Liver (tissue), 9 donors: ENCODE measurements around the gene PIEZO2. TPM values are rescaled to one million over a fixed set of nuclear protein-coding genes. Genes with fewer than 3 reads are reported as not detected.

ENCODE experiments used
- DNase-seq: peaks from one replicate; pipeline ENCODE4 v3.0.0-alpha.2; 2017; ENCODE audit warnings: low spot score
- H3K27ac ChIP-seq, 2 donors: one replicate each; pipeline ENCODE4 v1.7.0; 2013; ENCODE audit warnings: inconsistent platforms in 2 of 2, low read length in 2 of 2, control low read depth in 1 of 2, low read depth in 1 of 2, mild to moderate bottlenecking in 1 of 2
- H3K27me3 ChIP-seq, 4 donors: one replicate each; pipeline versions ENCODE4 v1.6.1 to v1.7.0; 2013; ENCODE audit warnings: low read length in 3 of 4, inconsistent platforms in 1 of 4, mild to moderate bottlenecking in 1 of 4, moderate library complexity in 1 of 4; ENCODE audit not compliant: control insufficient read depth in 4 of 4, insufficient read depth in 4 of 4
- H3K36me3 ChIP-seq, 4 donors: one replicate each; pipeline versions ENCODE4 v1.6.1 to v1.7.0; 2013; ENCODE audit warnings: low read length in 3 of 4, mild to moderate bottlenecking in 3 of 4, low read depth in 1 of 4, moderate library complexity in 1 of 4; ENCODE audit not compliant: control insufficient read depth in 4 of 4, insufficient read depth in 3 of 4
- H3K4me1 ChIP-seq, 4 donors: one replicate each; pipeline versions ENCODE4 v1.6.1 to v1.7.0; 2013; ENCODE audit warnings: low read length in 3 of 4, mild to moderate bottlenecking in 3 of 4, moderate library complexity in 1 of 4; ENCODE audit not compliant: control insufficient read depth in 4 of 4, insufficient read depth in 4 of 4
- H3K4me3 ChIP-seq, 3 donors: one replicate each; pipeline versions ENCODE4 v1.6.1 to v1.7.0; 2013; ENCODE audit warnings: low read length in 3 of 3, control low read depth in 1 of 3, low read depth in 1 of 3, mild to moderate bottlenecking in 1 of 3
- H3K9ac ChIP-seq, 2 donors: one replicate each; pipeline ENCODE4 v1.7.0; 2013; ENCODE audit warnings: low read length in 2 of 2, mild to moderate bottlenecking in 2 of 2, moderate library complexity in 2 of 2, control low read depth in 1 of 2, low read depth in 1 of 2
- H3K9me3 ChIP-seq, 4 donors: one replicate each; pipeline versions ENCODE4 v1.6.1 to v1.7.0; 2013; ENCODE audit warnings: low read length in 3 of 4; ENCODE audit not compliant: control insufficient read depth in 4 of 4
- EGR1 ChIP-seq, 2 donors: IDR thresholded peaks; 2 replicates each; pipeline ENCODE4 v1.6.1; 2016 to 2018; ENCODE audit warnings: antibody characterized with exemption in 2 of 2, low read depth in 2 of 2
- HNF4A ChIP-seq, 2 donors: conservative IDR thresholded peaks; 2 replicates each; pipeline ENCODE4 v1.6.1; 2016; ENCODE audit warnings: antibody characterized with exemption in 2 of 2, mild to moderate bottlenecking in 2 of 2
- HNF4G ChIP-seq: IDR thresholded peaks from 2 replicates; pipeline ENCODE4 v1.6.1; 2016; ENCODE audit warnings: antibody characterized with exemption
- JUND ChIP-seq, 2 donors: IDR thresholded peaks; 2 replicates each; pipeline ENCODE4 v1.6.1; 2016; ENCODE audit warnings: antibody characterized with exemption in 2 of 2
- NR2F2 ChIP-seq: IDR thresholded peaks from 2 replicates; pipeline ENCODE4 v1.6.1; 2016; ENCODE audit warnings: antibody characterized with exemption
- RAD21 ChIP-seq, 2 donors: IDR thresholded peaks; 2 replicates each; pipeline ENCODE4 v1.6.1; 2016; ENCODE audit warnings: antibody characterized with exemption in 2 of 2, mild to moderate bottlenecking in 2 of 2
- RXRA ChIP-seq, 2 donors: IDR thresholded peaks; 2 replicates each; pipeline ENCODE4 v1.6.1; 2017 to 2018; ENCODE audit warnings: antibody characterized with exemption in 2 of 2, mild to moderate bottlenecking in 1 of 2
- TAF1 ChIP-seq: conservative IDR thresholded peaks from 2 replicates; pipeline ENCODE4 v1.6.1; 2016; ENCODE audit warnings: antibody characterized with exemption, mild to moderate bottlenecking
- WGBS: extraction: QIAGEN DNeasy Blood & Tissue Kit; methylation state at CpG from one replicate; pipeline ENCODE4 v1.1.7; 2013; 5-methylcytosine and 5-hydroxymethylcytosine counted together
- polyA plus RNA-seq, 2 donors: library from polyadenylated mRNA; stranded (reverse) in 1 of 2; unstranded in 1 of 2; fragments of 200-250 nt in 1 of 2; fragments of >200 nt in 1 of 2; fragmentation: Nextera tagmentation in 1 of 2; extraction: Ambion mirVana in 1 of 2; gene quantifications; one replicate each; pipeline versions ENCODE4 v1.2.1 to v1.2.3, GENCODE V29; 2013 to 2015
- total RNA-seq, 2 donors: library from RNA; depleted of rRNA; stranded (reverse); fragments of >200 nt; gene quantifications; one replicate each; pipeline ENCODE4 v1.2.3, GENCODE V29; 2014
- TF ChIP-seq, protein P1 (sequence below): IDR thresholded peaks from 2 replicates; pipeline ENCODE4 v1.6.1; 2016; ENCODE audit warnings: antibody characterized with exemption
- TF ChIP-seq, protein P2 (sequence below): IDR thresholded peaks from 2 replicates; pipeline ENCODE4 v1.6.1; 2016; ENCODE audit warnings: antibody characterized with exemption
- TF ChIP-seq, protein P3 (sequence below): IDR thresholded peaks from 2 replicates; pipeline ENCODE4 v1.6.1; 2016; ENCODE audit warnings: antibody characterized with exemption
- TF ChIP-seq, protein P4 (sequence below): fragments of 150-350 bp; IDR thresholded peaks from 2 replicates; pipeline ENCODE4 v1.5.1; 2017; ENCODE audit warnings: improper control_type of control experiment, low read depth, low read length; ENCODE audit not compliant: missing input control
- donor health status: healthy.
- donor health status: healthy.
- donor health status: healthy.
- donor health status: healthy.
- donor health status: healthy.

The PIEZO2 gene
- total and polyA plus RNA-seq, 4 donors, result 1.1 to 12.3 (median 4.8) TPM

DNA sequence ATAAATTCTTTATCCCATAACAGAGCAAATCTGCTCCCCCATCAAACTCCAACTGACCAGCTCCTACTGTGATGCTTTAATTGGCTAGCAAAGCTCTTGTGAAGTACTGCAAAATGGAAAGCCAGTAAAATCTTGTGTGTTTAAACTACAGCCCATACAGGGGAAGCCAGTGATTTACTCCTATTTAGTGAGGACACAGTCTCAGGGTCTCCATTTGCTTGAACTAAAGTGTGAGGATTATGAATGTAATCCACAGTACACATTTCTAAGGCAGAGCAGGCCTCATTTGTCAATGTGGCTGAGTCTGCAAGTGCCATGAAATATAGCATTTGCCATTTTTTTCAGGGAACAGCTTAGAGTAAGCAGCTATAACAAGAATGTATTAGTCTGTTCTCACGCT, 259.3 kb downstream of the PIEZO2 start:
- no peak for DNase-seq

DNA sequence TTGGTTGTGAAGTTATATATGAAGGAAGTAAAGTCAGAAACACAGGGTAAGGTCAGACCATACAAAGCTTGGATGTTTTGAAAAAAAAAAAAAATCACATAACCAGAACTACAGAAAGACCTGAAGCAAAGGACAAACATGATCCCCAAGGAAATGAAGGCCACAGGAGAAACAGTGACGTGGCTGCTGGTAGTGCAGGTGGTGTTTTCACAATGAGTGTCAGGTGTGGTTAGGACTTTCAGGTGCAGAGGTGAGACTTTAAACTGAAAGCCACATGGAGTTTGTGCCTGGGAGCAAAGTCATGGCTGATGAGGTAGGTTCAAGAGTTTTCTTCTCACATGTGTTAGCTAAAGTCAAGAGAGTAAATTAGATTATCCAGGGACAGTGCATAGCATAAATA, 270.7 kb downstream of the PIEZO2 start:
- no peak overlapping the region for H3K4me3 ChIP-seq
- H3K4me1 ChIP-seq, result no peaks in the 10 kb centered on the region
- TF ChIP-seq RAD21 (IDR thresholded peaks at IDR 0.05), result no peak
- no peaks in the 10 kb centered on the region for H3K27me3 ChIP-seq
- WGBS, result 92% methylated on average over 1 of the region's 1 CpG
- no peaks in the 10 kb centered on the region for H3K9me3 ChIP-seq
- no peaks in the 10 kb centered on the region for H3K36me3 ChIP-seq
- no peak overlapping the region for H3K9ac ChIP-seq
- no peak overlapping the region for H3K27ac ChIP-seq
- no peak for DNase-seq

More for the DNA sequence above, 259.3 kb downstream of the PIEZO2 start:
- Histone ChIP-seq H3K9me3 (no peaks in the 10 kb centered on the region), H3K9ac (no peak overlapping the region), H3K4me3 (no peak overlapping the region), H3K27ac (no peak overlapping the region), H3K27me3 (no peaks in the 10 kb centered on the region), H3K36me3 (no peaks in the 10 kb centered on the region), H3K4me1 (no peaks in the 10 kb centered on the region)
- 97% methylated on average over 1 of the region's 1 CpG for WGBS
- TF ChIP-seq HNF4A (conservative IDR thresholded peaks at IDR 0.05) (no peak), HNF4G (no peak), JUND (IDR thresholded peaks at IDR 0.05) (no peak), RAD21 (IDR thresholded peaks at IDR 0.05) (no peak), NR2F2 (no peak), TAF1 (no peak)
- TF ChIP-seq, protein P1, sequence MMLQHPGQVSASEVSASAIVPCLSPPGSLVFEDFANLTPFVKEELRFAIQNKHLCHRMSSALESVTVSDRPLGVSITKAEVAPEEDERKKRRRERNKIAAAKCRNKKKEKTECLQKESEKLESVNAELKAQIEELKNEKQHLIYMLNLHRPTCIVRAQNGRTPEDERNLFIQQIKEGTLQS, result no peak
- TF ChIP-seq, protein P2, sequence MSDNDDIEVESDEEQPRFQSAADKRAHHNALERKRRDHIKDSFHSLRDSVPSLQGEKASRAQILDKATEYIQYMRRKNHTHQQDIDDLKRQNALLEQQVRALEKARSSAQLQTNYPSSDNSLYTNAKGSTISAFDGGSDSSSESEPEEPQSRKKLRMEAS, result no peak
- TF ChIP-seq, protein P3, sequence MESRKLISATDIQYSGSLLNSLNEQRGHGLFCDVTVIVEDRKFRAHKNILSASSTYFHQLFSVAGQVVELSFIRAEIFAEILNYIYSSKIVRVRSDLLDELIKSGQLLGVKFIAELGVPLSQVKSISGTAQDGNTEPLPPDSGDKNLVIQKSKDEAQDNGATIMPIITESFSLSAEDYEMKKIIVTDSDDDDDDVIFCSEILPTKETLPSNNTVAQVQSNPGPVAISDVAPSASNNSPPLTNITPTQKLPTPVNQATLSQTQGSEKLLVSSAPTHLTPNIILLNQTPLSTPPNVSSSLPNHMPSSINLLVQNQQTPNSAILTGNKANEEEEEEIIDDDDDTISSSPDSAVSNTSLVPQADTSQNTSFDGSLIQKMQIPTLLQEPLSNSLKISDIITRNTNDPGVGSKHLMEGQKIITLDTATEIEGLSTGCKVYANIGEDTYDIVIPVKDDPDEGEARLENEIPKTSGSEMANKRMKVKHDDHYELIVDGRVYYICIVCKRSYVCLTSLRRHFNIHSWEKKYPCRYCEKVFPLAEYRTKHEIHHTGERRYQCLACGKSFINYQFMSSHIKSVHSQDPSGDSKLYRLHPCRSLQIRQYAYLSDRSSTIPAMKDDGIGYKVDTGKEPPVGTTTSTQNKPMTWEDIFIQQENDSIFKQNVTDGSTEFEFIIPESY, result no peak

DNA sequence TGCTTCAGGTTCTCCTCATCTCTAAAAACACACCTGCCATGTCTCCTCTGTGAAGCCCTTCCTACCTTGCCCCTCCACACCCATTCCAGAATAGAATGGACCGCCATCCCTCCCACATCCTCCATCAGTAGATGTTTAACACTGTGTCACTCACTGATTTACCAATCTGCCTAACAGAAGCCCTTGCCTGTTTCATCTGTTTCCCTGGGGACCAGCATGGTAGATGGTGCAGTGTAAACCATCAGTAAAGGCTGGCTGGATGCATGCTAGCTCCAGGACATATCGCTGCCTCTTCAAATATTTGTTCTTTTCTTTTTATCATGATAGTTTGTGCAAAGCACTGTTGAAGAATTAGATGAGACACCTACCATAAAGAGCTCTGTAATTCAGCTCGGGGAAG, 271.4 kb downstream of the PIEZO2 start:
- Histone ChIP-seq H3K9me3 (no peaks in the 10 kb centered on the region), H3K27ac (no peak overlapping the region), H3K4me3 (no peak overlapping the region), H3K27me3 (no peaks in the 10 kb centered on the region), H3K4me1 (no peaks in the 10 kb centered on the region), H3K36me3 (no peaks in the 10 kb centered on the region), H3K9ac (no peak overlapping the region)
- DNase-seq, result no peak
- TF ChIP-seq NR2F2 (no peak), HNF4A (conservative IDR thresholded peaks at IDR 0.05) (no peak), HNF4G (no peak), EGR1 (IDR thresholded peaks at IDR 0.05; ENCODE audit: low read depth in 2 of 2) (no peak), RXRA (IDR thresholded peaks at IDR 0.05) (no peak)
- TF ChIP-seq, protein P4, sequence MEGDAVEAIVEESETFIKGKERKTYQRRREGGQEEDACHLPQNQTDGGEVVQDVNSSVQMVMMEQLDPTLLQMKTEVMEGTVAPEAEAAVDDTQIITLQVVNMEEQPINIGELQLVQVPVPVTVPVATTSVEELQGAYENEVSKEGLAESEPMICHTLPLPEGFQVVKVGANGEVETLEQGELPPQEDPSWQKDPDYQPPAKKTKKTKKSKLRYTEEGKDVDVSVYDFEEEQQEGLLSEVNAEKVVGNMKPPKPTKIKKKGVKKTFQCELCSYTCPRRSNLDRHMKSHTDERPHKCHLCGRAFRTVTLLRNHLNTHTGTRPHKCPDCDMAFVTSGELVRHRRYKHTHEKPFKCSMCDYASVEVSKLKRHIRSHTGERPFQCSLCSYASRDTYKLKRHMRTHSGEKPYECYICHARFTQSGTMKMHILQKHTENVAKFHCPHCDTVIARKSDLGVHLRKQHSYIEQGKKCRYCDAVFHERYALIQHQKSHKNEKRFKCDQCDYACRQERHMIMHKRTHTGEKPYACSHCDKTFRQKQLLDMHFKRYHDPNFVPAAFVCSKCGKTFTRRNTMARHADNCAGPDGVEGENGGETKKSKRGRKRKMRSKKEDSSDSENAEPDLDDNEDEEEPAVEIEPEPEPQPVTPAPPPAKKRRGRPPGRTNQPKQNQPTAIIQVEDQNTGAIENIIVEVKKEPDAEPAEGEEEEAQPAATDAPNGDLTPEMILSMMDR, result no peak
- WGBS, result 87% methylated on average over 3 of the region's 3 CpGs
